GM12801 (cell line): ENCODE measurements around the gene DRD3.

Experiments
- TF ChIP-seq, protein P1 (sequence below): IDR thresholded peaks from one replicate; pipeline ENCODE4 v1.5.1; 2011; ENCODE audit warnings: control low read depth; ENCODE audit not compliant: insufficient read length; ENCODE audit errors: extremely low read depth

Gene DRD3

GRCh38 chr3:114155370-114155821, 23.5 kb downstream of the DRD3 start:
- TF ChIP-seq, protein P1, sequence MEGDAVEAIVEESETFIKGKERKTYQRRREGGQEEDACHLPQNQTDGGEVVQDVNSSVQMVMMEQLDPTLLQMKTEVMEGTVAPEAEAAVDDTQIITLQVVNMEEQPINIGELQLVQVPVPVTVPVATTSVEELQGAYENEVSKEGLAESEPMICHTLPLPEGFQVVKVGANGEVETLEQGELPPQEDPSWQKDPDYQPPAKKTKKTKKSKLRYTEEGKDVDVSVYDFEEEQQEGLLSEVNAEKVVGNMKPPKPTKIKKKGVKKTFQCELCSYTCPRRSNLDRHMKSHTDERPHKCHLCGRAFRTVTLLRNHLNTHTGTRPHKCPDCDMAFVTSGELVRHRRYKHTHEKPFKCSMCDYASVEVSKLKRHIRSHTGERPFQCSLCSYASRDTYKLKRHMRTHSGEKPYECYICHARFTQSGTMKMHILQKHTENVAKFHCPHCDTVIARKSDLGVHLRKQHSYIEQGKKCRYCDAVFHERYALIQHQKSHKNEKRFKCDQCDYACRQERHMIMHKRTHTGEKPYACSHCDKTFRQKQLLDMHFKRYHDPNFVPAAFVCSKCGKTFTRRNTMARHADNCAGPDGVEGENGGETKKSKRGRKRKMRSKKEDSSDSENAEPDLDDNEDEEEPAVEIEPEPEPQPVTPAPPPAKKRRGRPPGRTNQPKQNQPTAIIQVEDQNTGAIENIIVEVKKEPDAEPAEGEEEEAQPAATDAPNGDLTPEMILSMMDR = no peak

- TF ChIP-seq, protein P1 = no peak
Observed at GRCh38 chr3:114154321-114154821, 24.5 kb downstream of the DRD3 start.

DNA sequence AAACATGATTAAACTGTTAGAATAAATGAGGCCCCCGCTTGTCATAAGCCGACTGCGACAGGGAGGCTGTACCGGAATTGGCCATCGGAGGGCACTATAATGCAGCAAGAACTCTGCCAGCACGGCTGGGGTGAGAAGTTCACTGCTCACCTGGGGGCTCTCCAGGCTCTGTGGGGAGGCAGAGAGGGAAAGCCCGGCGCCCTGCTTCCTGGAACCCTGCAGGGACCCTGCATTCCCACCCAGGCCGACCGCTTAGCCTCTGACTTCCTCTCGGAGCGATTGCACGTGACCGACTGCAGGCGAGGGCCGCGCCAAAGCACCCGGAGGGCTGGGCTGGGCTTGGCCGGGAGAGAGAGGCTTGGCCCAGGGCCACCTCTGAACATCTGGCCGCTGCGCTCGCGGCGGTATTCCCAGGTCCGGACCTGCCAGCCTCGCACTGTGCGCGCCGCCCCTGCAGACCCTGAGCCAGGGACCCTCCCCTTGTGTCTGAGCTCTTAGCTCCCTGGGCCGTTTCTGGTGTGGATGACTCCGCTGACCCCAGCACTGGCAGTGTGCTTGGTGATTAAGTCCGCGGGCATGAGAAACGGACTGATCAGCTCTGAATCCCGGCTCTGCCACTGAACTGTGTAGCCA, 26.2 kb downstream of the DRD3 start:
- TF ChIP-seq, protein P1 = peak; percentile 30

GRCh38 chr3:114151091-114151490, 27.8 kb downstream of the DRD3 start:
- TF ChIP-seq, protein P1 = no peak

DNA sequence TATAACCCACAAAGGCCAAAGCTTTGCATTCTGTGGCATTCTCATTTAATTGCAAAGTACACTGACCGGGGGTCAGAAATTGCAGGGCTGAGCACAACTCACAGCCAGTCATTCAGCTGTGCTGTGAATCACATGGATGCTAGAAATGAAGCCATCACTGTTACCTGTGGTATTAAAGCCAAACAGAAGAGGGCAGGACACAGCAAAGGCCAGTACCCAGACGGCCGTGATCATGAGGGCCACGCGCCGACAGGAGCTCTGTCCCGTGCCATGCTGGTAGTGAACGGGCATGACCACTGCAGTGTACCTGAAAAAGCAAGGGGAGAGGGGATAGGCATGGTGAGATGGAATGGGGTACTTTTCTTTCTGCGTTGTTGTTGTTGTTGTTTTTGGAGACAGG, 31.6 kb downstream of the DRD3 start:
- TF ChIP-seq, protein P1 = no peak

DNA sequence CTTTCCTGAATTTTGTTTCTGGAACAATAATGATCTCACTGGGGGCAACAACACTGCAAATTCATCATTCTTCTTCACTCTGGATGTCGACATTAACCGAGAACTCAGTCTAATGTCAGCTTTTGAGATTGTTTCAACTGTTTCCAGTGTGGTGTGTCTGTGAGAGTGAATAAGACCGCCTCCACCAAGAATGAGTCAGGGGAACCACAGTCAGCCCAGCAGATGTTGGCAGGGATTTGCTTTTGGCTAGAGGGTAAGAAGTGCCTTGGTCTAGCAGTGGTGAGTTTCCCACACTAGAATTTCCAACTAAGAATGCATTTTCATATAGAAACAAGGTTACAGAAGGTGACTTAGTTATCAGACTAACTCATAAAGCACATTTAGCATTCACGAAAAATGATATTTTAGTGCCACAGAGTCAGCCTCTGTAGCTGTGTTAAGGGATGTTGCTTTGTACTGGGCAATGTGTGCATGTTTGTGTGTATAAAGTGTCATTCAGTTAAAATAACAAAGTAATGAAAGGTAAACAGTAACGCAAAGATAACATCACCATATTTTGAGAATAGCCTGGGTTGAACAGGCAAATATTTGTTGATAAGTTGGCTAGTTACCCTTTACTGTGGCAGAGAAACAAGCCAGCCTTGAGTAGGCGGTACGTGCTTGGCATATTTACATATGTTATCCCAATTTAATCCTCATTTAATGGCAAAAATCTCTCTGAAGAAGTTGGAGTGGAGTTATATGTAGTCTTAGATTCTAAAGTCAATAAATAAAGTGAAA, 33.8 kb downstream of the DRD3 start:
- TF ChIP-seq, protein P1 = no peak

DNA sequence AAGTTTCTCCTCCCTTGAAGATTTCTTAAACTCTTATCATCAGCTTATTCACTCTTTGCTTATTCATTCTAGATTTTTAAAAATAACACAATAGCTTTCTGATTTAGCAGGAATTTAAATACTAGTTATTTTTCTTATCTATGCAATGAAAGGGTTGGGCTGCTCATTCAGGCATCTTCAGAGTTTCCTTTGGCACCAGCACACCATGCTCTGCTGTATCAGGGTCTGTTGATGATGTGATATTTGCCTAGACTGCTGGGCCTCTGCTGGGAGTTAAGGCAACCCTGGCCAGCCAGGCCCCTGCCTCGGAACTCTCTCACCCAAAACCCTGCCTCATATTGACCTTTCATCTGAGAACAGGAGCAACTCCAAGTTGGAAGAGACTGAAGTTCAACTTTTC, 35.0 kb downstream of the DRD3 start:
- TF ChIP-seq, protein P1 = no peak
